NCI-H1694 treated with DMSO at 0.1 percent for 48 hours (cell line): ENCODE data around the gene USP22.

ENCODE experiments used
- DNase-seq: peaks from one replicate; lab custom pipeline; 2025; lab: John Stamatoyannopoulos, UW

Gene USP22

GRCh38 chr17:21001111-21001812, 41.5 kb downstream of the USP22 start:
- peak; percentile 12 for DNase-seq

- DNase-seq, result no peak
Observed at GRCh38 chr17:20999841-21000532, 42.8 kb downstream of the USP22 start.

- DNase-seq, result no peak
Observed at GRCh38 chr17:20999044-20999573, 43.7 kb downstream of the USP22 start.

- DNase-seq, result no peak
Observed at GRCh38 chr17:20998571-20999043, 44.2 kb downstream of the USP22 start.

- no peak for DNase-seq
Observed at GRCh38 chr17:20997711-20998570, 44.9 kb downstream of the USP22 start.

GRCh38 chr17:20996724-20997615, 45.8 kb downstream of the USP22 start:
- no peak for DNase-seq

GRCh38 chr17:20995873-20996723, 46.7 kb downstream of the USP22 start:
- no peak for DNase-seq

GRCh38 chr17:20995164-20995872, 47.5 kb downstream of the USP22 start:
- no peak for DNase-seq

- no peak for DNase-seq
Observed at GRCh38 chr17:20994779-20995149, 48.0 kb downstream of the USP22 start.

- DNase-seq, result no peak
Observed at GRCh38 chr17:20993863-20994778, 48.7 kb downstream of the USP22 start.

GRCh38 chr17:20992987-20993862, 49.6 kb downstream of the USP22 start:
- DNase-seq, result peak; percentile 48

GRCh38 chr17:20992416-20992815, 50.4 kb downstream of the USP22 start:
- DNase-seq, result no peak

- DNase-seq, result no peak
Observed at GRCh38 chr17:20991276-20992037, 51.4 kb downstream of the USP22 start.

- no peak for DNase-seq
Observed at GRCh38 chr17:20989991-20990855, 52.6 kb downstream of the USP22 start.

GRCh38 chr17:20989481-20989880, 53.3 kb downstream of the USP22 start:
- no peak for DNase-seq

GRCh38 chr17:20988896-20989295, 53.9 kb downstream of the USP22 start:
- DNase-seq, result no peak
